OCI-LY7 (cell line): Measurements from ENCODE around the gene H2BK1.

Experiments
- CTCF ChIP-seq: fragments of 200-600 bp; sonication (generic); conservative IDR thresholded peaks from 2 replicates; pipeline ENCODE4 v1.5.1; 2014; ENCODE audit warnings: mild to moderate bottlenecking, antibody characterized with exemption, low read length, moderate library complexity, mixed read lengths
- EZH2phosphoT487 ChIP-seq: fragments of 200-600 bp; sonication (generic); IDR thresholded peaks from 2 replicates; pipeline ENCODE4 v1.6.1; 2018; ENCODE audit warnings: low read depth, borderline replicate concordance, mild to moderate bottlenecking, mixed run types, antibody characterized with exemption, low read length, moderate library complexity, mixed read lengths

GRCh38 chr7:151193203-151193978 is 16.9 kb downstream of the H2BK1 start:
- TF ChIP-seq CTCF, result no peak
- TF ChIP-seq EZH2phosphoT487, result no peak
